Omental fat pad (tissue), 4 donors: ENCODE results near the gene TBC1D16. TPM values are rescaled to one million over a fixed set of nuclear protein-coding genes. Genes with fewer than 3 reads are reported as not detected.

Experiments
- ATAC-seq: fragments of 150-250 bp; one replicate; pipeline ENCODE4 v1.9.1; 2016; ENCODE audit warnings: mild to moderate bottlenecking, moderate library complexity; ENCODE audit not compliant: low FRiP score
- DNase-seq: peaks from one replicate; pipeline ENCODE4 v3.0.0-alpha.2; 2019; ENCODE audit warnings: low spot score
- total RNA-seq, 4 donors: library from RNA; depleted of rRNA; stranded (reverse); fragments of >200 nt; gene quantifications; one replicate each; pipeline ENCODE4 v1.1.0, GENCODE V29; 2016
- TF ChIP-seq, protein P1 (sequence below), 3 donors: fragments of 450-650 bp; IDR thresholded peaks; one replicate each; pipeline ENCODE4 v1.5.1; 2016 to 2017; ENCODE audit warnings: antibody characterized with exemption in 3 of 3, mild to moderate bottlenecking in 3 of 3, moderate library complexity in 2 of 3

The TBC1D16 gene
- total RNA-seq, 4 donors from 2014 or later = 46.1 to 97.9 (median 65.3) TPM

DNA sequence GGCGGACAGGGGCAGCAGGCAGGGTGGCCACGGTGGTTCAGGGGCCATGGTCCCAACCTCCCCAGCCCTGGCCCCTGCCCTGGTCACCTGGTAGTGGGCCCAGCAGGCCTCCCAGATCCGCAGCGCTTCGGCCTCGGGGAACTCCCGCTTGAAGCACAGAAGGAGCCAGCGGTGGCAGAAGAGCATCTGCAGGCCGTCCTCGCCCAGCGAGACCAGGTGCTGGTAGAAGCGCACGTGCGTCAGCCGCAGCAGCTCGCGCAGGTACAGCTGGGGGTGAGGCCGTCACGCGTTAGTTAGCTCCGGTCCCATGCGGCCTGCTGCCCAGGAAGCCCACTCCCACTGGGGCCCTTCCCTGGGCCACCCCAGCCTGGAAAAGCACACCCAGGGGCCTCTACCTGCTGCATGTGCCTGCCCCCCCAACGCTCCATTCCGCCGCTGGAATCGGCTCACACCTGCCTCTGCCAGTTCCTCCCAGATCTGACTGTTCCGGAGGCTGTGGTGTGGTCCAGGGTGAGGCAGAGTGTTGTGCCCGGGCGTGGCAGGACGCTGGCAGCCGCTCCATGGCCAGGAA, 90.8 kb downstream of the TBC1D16 start:
- DNase-seq (peak; percentile 14), ATAC-seq (no peak)
- TF ChIP-seq, protein P1, sequence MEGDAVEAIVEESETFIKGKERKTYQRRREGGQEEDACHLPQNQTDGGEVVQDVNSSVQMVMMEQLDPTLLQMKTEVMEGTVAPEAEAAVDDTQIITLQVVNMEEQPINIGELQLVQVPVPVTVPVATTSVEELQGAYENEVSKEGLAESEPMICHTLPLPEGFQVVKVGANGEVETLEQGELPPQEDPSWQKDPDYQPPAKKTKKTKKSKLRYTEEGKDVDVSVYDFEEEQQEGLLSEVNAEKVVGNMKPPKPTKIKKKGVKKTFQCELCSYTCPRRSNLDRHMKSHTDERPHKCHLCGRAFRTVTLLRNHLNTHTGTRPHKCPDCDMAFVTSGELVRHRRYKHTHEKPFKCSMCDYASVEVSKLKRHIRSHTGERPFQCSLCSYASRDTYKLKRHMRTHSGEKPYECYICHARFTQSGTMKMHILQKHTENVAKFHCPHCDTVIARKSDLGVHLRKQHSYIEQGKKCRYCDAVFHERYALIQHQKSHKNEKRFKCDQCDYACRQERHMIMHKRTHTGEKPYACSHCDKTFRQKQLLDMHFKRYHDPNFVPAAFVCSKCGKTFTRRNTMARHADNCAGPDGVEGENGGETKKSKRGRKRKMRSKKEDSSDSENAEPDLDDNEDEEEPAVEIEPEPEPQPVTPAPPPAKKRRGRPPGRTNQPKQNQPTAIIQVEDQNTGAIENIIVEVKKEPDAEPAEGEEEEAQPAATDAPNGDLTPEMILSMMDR (IDR thresholded peaks at IDR 0.05) = no peak

- no peak for DNase-seq
- TF ChIP-seq, protein P1 (IDR thresholded peaks at IDR 0.05) = no peak
Observed at GRCh38 chr17:79944251-79944812, 91.3 kb downstream of the TBC1D16 start.

GRCh38 chr17:79943347-79944241, 92.1 kb downstream of the TBC1D16 start:
- TF ChIP-seq, protein P1 (IDR thresholded peaks at IDR 0.05) = no peak
- no peak for ATAC-seq
- DNase-seq = peak; percentile 21

More at GRCh38 chr17:79944251-79944812, 91.3 kb downstream of the TBC1D16 start:
- no peak for ATAC-seq

DNA sequence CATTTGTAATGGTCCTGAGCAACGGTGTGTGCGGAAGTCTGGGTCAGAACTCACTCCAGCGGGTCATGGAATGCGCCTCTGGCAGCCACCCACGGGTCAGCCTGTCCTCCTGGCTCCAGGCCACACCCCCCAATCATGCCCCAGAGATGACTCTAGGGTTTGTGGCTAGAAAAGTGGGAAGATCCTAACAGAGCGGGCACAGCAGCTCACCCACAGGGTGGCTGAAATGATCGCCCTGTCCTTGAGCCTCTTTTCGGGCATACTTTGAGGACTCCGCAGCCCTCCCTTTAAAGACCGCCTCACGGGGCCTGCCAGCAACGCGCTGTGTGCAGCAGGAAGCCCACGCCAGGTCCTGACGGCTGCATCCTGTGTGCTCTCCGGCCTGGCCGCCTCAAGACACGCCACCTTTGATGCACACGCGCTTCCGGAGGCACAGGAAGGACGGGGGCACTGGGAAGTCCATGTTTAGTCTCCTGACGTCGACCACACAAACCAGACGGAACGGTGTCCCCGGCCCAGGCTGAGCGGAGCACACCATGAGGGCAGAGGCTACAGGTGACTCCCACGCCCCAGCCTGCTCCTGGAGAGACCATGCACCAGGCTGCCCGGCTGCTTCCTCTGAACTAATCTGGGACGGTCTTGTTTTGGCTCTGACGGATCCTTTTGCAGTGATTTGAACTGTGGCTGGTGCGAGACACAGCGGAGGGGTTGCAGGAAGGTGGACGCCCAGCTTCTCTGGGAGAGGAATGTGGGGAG, 92.9 kb downstream of the TBC1D16 start:
- DNase-seq (peak; percentile 16), ATAC-seq (no peak)
- TF ChIP-seq, protein P1 (IDR thresholded peaks at IDR 0.05) = no peak

GRCh38 chr17:79942011-79942405, 93.7 kb downstream of the TBC1D16 start:
- TF ChIP-seq, protein P1 (IDR thresholded peaks at IDR 0.05) = no peak
- peak; percentile 5 for DNase-seq
- no peak for ATAC-seq

DNA sequence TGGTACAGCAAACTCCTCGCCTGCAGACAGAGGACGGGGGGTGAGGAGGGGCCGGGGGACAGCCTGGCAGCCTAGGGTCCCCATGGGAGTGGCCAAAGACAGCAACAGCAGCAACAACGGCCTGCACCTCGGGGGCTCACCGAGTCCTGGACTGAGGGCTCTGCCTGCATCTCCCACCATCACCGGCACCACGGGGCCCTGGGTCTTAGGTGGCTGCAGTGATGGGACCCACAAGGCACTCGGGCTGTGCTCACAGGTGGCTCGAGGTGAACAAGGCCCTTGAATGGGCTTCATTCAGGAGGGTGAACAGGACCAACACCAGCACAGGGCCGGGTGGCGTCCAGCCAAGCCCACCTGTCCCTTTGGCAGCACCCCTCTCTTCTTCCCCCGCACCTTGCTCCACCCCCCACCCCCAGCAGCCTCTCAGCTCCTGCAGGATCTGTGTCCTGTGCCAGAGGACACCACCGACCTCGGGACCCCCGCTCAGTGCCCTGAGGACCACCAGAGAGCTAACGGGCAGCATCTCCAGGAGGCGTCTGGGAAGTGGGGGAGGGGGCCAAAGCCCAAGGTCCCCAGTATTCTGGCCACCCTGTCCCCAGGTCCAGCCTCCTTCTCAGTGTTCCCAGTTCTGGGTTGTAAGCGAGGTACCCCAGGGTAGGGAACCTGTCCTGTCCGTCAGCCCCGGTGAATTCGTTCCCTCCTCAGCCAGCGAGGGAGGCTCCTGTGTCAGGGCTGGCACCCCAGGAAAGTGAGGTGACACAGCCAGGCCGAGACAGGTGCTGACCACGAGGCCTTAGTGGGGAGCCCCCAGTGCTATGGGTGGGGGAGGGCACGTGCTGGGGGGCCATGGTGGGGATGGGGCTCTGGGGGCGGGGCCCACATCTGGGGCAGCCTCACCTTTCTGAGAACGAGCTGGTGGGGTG, 94.3 kb downstream of the TBC1D16 start:
- no peak for DNase-seq
- no peak for ATAC-seq
- TF ChIP-seq, protein P1 (IDR thresholded peaks at IDR 0.05) = no peak
